HCT116 (cell line): Measurements from ENCODE around the gene MST1R. TPM values are rescaled to one million over a fixed set of nuclear protein-coding genes. Genes with fewer than 3 reads are reported as not detected.

Experiments used
- ATAC-seq: fragments of 200-7000 bp; cut with Tn5 transposase; 2 replicates; pipeline ENCODE4 v1.9.1; 2020; ENCODE audit warnings: mild to moderate bottlenecking, moderate library complexity
- BruUV-seq: library from RNA; stranded (reverse); fragments of 400-500 nt; replicated peaks from 2 replicates; lab custom pipeline; 2021; lab: Mats Ljungman, UMichigan
- CTCF ChIA-PET: fragments of 300-600 bp; sonication (Branson Sonifier 250); formaldehyde crosslinking; loops from one replicate; lab custom pipeline; 2021; ENCODE audit warnings: antibody characterized with exemption; lab: Charles Lee
- POLR2A ChIA-PET: fragments of 300-600, 350-600 bp; sonication (Branson Sonifier 250); formaldehyde crosslinking; loops from one replicate; lab custom pipeline; 2021; ENCODE audit warnings: antibody characterized with exemption; lab: Charles Lee
- RAD21 ChIA-PET, 2 experiments: fragments of 300-600 bp; sonication (Branson Sonifier 250); formaldehyde crosslinking; loops; one replicate each; lab custom pipeline; 2023; ENCODE audit warnings: low total read pairs in 2 of 2; ENCODE audit not compliant: uncharacterized antibody in 2 of 2, unreplicated experiment in 2 of 2, low non-redundant PET in 1 of 2; lab: Charles Lee
- DNase-seq: peaks from one replicate; pipeline ENCODE4 v3.0.0-alpha.2; 2010; ENCODE audit warnings: low read depth, low spot score
- H2AFZ ChIP-seq: fragments of 200-600 bp; shearing (Covaris generic), sonication (generic); 2 replicates; pipeline ENCODE4 v1.6.1; 2017; ENCODE audit warnings: low read depth, mixed run types, mixed read lengths, antibody characterized with exemption, low read length; ENCODE audit not compliant: poor library complexity, severe bottlenecking
- H3K27ac ChIP-seq: 2 replicates; pipeline ENCODE4 v1.5.1; 2012; ENCODE audit warnings: low read depth, low read length
- H3K27me3 ChIP-seq: fragments of 200-600 bp; sonication (generic); 2 replicates; pipeline ENCODE4 v1.6.1; 2016; ENCODE audit warnings: mixed run types, low read length, mixed read lengths; ENCODE audit not compliant: insufficient read depth
- H3K36me3 ChIP-seq, 2 experiments: fragments of 200-500 bp in 1 of 2; fragments of 200-600 bp in 1 of 2; sonication (Bioruptor generic) in 1 of 2; sonication (generic) in 1 of 2; 2 replicates each; pipeline versions ENCODE4 v1.5.1 to v1.6.1; 2014 to 2016; ENCODE audit warnings: low read length in 2 of 2, inconsistent platforms in 1 of 2, mixed read lengths in 1 of 2, mixed run types in 1 of 2; ENCODE audit not compliant: insufficient read depth in 2 of 2, control insufficient read depth in 1 of 2
- H3K4me1 ChIP-seq, 2 experiments: fragments of 200-600 bp in 1 of 2; sonication (generic) in 1 of 2; 2 replicates each; pipeline versions ENCODE4 v1.5.1 to v1.6.1; 2012 to 2017; ENCODE audit warnings: low read length in 2 of 2, inconsistent platforms in 1 of 2, mild to moderate bottlenecking in 1 of 2, mixed read lengths in 1 of 2, mixed run types in 1 of 2, moderate library complexity in 1 of 2; ENCODE audit not compliant: insufficient read depth in 2 of 2, control insufficient read depth in 1 of 2
- H3K4me2 ChIP-seq: fragments of 200-600 bp; sonication (generic); 2 replicates; pipeline ENCODE4 v1.6.1; 2017; ENCODE audit warnings: mixed run types, low read length, mixed read lengths
- H3K4me3 ChIP-seq, 2 experiments: fragments of 200-600 bp in 1 of 2; sonication (generic) in 1 of 2; replicated peaks in 1 of 2; 2 replicates each; pipeline ENCODE4 v1.5.1; 2011 to 2016; ENCODE audit warnings: low read length in 2 of 2, control low read depth in 1 of 2, low read depth in 1 of 2, mild to moderate bottlenecking in 1 of 2, mixed read lengths in 1 of 2, mixed run types in 1 of 2
- H3K79me2 ChIP-seq: fragments of 200-600 bp; sonication (generic); 2 replicates; pipeline ENCODE4 v1.6.1; 2017; ENCODE audit warnings: mild to moderate bottlenecking, mixed run types, low read length, moderate library complexity, mixed read lengths; ENCODE audit not compliant: insufficient read depth
- H3K9ac ChIP-seq: fragments of 200-600 bp; sonication (generic); 2 replicates; pipeline ENCODE4 v1.6.1; 2016; ENCODE audit warnings: low read length, mixed read lengths
- H3K9me2 ChIP-seq: fragments of 200-600 bp; sonication (generic), shearing (Covaris generic); 2 replicates; pipeline ENCODE4 v1.6.1; 2017; ENCODE audit warnings: mixed run types, mild to moderate bottlenecking, moderate library complexity; ENCODE audit not compliant: insufficient read depth
- H3K9me3 ChIP-seq, 2 experiments: fragments of 200-500 bp in 1 of 2; fragments of 200-600 bp in 1 of 2; sonication (Bioruptor generic) in 1 of 2; sonication (generic) in 1 of 2; 2 replicates each; pipeline ENCODE4 v1.6.1; 2014 to 2017; ENCODE audit warnings: low read length in 2 of 2, mixed read lengths in 2 of 2, inconsistent platforms in 1 of 2, low read depth in 1 of 2, mild to moderate bottlenecking in 1 of 2, mixed run types in 1 of 2, moderate library complexity in 1 of 2; ENCODE audit not compliant: control insufficient read depth in 1 of 2, insufficient read depth in 1 of 2
- H4K20me1 ChIP-seq: fragments of 200-600 bp; sonication (generic), shearing (Covaris generic); 2 replicates; pipeline ENCODE4 v1.6.1; 2017; ENCODE audit warnings: mixed run types, mild to moderate bottlenecking, moderate library complexity; ENCODE audit not compliant: insufficient read depth
- ATF3 ChIP-seq: IDR thresholded peaks from 2 replicates; pipeline ENCODE4 v1.6.1; 2012
- CBX3 ChIP-seq: IDR thresholded peaks from 2 replicates; pipeline ENCODE4 v1.6.1; 2012; ENCODE audit warnings: low read depth
- RAD21 ChIP-seq: IDR thresholded peaks from 2 replicates; pipeline ENCODE4 v1.6.1; 2012; ENCODE audit warnings: low read depth, mild to moderate bottlenecking
- intact Hi-C: fragments of 100-400 bp; cut with micrococcal nuclease; formaldehyde crosslinking; loops from 2 replicates; pipeline ENCODE4 v1.10.0; 2022
- total RNA-seq: library from RNA; stranded (reverse); gene quantifications from one replicate; pipeline ENCODE4 v1.2.1, GENCODE V29; 2021; ENCODE audit not compliant: unreplicated experiment
- TF ChIP-seq, protein P1 (sequence below), 3 experiments: fragments of 200-600 bp in 1 of 3; sonication (generic) in 1 of 3; IDR thresholded peaks in 2 of 3; conservative IDR thresholded peaks in 1 of 3; 2 replicates each; pipeline ENCODE4 v1.5.1; 2012 to 2017; ENCODE audit warnings: low read depth in 2 of 3, low read length in 2 of 3, antibody characterized with exemption in 1 of 3, borderline replicate concordance in 1 of 3, control low read depth in 1 of 3, mild to moderate bottlenecking in 1 of 3, mixed read lengths in 1 of 3, mixed run types in 1 of 3, moderate library complexity in 1 of 3; ENCODE audit not compliant: insufficient read depth in 1 of 3

Gene MST1R
- total RNA-seq, 1 experiment from 2014 or later, result 113 TPM

DNA sequence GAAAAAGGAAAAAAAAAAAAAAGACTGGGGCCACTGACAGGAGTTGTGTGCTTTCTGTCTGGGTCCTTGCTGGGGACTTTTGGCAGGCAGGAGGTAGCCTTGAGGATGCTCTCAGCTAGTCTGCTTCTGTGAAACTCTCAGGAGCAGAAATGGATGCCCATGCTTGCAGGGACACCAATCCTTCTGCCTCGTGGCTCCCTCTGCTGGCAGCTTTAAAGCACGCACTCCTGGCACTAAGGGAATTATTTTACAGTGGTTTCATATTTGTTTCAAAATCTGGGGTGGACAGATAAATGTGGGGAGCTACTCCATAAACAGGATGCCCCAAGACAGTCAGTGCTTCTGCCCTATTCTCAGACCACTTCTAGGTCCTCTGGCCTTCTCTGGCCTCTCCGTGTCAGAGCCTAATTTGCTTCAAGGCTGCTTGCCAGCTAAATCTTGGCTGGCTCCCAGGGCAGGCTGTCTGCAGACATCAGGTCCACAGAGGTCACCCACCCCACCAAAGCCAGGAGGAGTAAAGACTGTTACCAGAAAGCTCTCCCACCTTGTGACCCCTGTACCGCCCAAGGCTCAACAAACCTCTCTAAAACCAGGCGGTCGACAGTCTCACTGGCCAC is 64.4 kb downstream of the MST1R start:
- no peaks in the 10 kb centered on the region for H3K27me3 ChIP-seq
- TF ChIP-seq, protein P1, sequence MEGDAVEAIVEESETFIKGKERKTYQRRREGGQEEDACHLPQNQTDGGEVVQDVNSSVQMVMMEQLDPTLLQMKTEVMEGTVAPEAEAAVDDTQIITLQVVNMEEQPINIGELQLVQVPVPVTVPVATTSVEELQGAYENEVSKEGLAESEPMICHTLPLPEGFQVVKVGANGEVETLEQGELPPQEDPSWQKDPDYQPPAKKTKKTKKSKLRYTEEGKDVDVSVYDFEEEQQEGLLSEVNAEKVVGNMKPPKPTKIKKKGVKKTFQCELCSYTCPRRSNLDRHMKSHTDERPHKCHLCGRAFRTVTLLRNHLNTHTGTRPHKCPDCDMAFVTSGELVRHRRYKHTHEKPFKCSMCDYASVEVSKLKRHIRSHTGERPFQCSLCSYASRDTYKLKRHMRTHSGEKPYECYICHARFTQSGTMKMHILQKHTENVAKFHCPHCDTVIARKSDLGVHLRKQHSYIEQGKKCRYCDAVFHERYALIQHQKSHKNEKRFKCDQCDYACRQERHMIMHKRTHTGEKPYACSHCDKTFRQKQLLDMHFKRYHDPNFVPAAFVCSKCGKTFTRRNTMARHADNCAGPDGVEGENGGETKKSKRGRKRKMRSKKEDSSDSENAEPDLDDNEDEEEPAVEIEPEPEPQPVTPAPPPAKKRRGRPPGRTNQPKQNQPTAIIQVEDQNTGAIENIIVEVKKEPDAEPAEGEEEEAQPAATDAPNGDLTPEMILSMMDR (IDR thresholded peaks at IDR 0.05 in 2 of 3, conservative IDR thresholded peaks at IDR 0.05 in 1 of 3; ENCODE audit: borderline replicate concordance in 1 of 3, insufficient read depth in 1 of 3, low read depth in 2 of 3, low read length in 2 of 3), result peak; percentile 85 to 92 (median 89)
- TF ChIP-seq RAD21 (peak; percentile 89), ATF3 (no peak), CBX3 (no peak; the same call in 1 of the 2 replicates)
- DNase-seq (peak; percentile 44), ATAC-seq (peak; percentile 80)
- no peaks in the 10 kb centered on the region for H3K79me2 ChIP-seq
- CTCF ChIA-PET, result interaction anchor here (0.6 to 2.2 kb wide), 15 partner anchors 8 to 302 kb away, joined by 3 to 34 read pairs (median 3); partner anchors contain the start of gene INKA1
- H3K9me2 ChIP-seq, result no peaks in the 10 kb centered on the region
- BruUV-seq, result no TSS peak
- H3K9ac ChIP-seq, result no peak overlapping the region
- intact Hi-C loops, result loop anchor here (1.0 to 5.0 kb wide), 4 partner anchors 37 to 300 kb away; partner anchors contain the start of gene GMPPB
- POLR2A ChIA-PET, result interaction anchor here (0.9 kb wide), 2 partner anchors 11 to 61 kb away, joined by 3 to 4 read pairs; no protein-coding TSS in a partner anchor
- no peak overlapping the region for H2AFZ ChIP-seq
- peaks cover 5 to 28% of the 10 kb centered on the region in 2 experiments; a peak in 3 of 4 replicates for H3K36me3 ChIP-seq
- RAD21 ChIA-PET, result interaction anchor here (1.0 to 1.9 kb wide), 4 partner anchors 36 to 300 kb away, joined by 3 to 9 read pairs (median 6); partner anchors contain the start of gene INKA1 (in 2 of the 2)
- no peak overlapping the region for H3K27ac ChIP-seq
- peaks cover 4 to 10% of the 10 kb centered on the region in 2 experiments; a peak in 1 of 4 replicates for H3K4me1 ChIP-seq
- no peak overlapping the region for H3K4me3 ChIP-seq
- H3K4me2 ChIP-seq, result no peak overlapping the region
- H3K9me3 ChIP-seq, result no peaks in the 10 kb centered on the region
- no peaks in the 10 kb centered on the region; the same call in 1 of the 2 replicates for H4K20me1 ChIP-seq

Other genes with a start within 250 kb of the MST1R start
- 246 TPM for gene APEH, start 229.5 kb downstream of the MST1R start, total RNA-seq
- gene MST1, start 214.4 kb downstream of the MST1R start, total RNA-seq, result 15.4 TPM
- 71.9 TPM for gene RNF123, start 214.3 kb downstream of the MST1R start, total RNA-seq
- 0.32 TPM for gene AMIGO3, start 184.2 kb downstream of the MST1R start, total RNA-seq
- gene GMPPB, start 179.9 kb downstream of the MST1R start, total RNA-seq, result 24.1 TPM
- gene IP6K1, start 117.3 kb downstream of the MST1R start, total RNA-seq, result 30.6 TPM
- not detected for gene CDHR4, start 104.0 kb downstream of the MST1R start, total RNA-seq
- 1.6 TPM for gene INKA1, start 100.6 kb downstream of the MST1R start, total RNA-seq
- 2.6 TPM for gene UBA7, start 89.9 kb downstream of the MST1R start, total RNA-seq
- gene TRAIP, start 47.3 kb downstream of the MST1R start, total RNA-seq, result 25.5 TPM
- gene CAMKV, start 34.0 kb downstream of the MST1R start, total RNA-seq, result 0.10 TPM
- 9.0 TPM for gene MON1A, start 25.9 kb upstream of the MST1R start, total RNA-seq
- 58.3 TPM for gene RBM6, start 36.3 kb upstream of the MST1R start, total RNA-seq
- gene RBM5, start 185.0 kb upstream of the MST1R start, total RNA-seq, result 89.1 TPM